Stimulated activated CD4-positive, alpha-beta T cell treated with anti-CD3 and anti-CD28 coated beads, Interleukin-12 subunit alpha, Interleukin-12 subunit beta, amount 100 ng/mL, for 48 hours (primary cell): ENCODE data around the gene PCBD2.
"Not testable (repeated sequence)": the region's sequence is repeated elsewhere in the genome, so short reads cannot be mapped to it uniquely, and the experiment has no call there.

Experiments used
- DNase-seq, 3 donors: peaks; one replicate each; pipeline ENCODE4 v3.0.0-alpha.2; 2020; ENCODE audit warnings: low read depth in 2 of 3, low spot score in 1 of 3

Gene PCBD2

GRCh38 chr5:134904610-134905245, at the start of gene PCBD2:
Gene PCBD2 (plus strand): TSS chr5:134905131. CDS start chr5:134905140, 9 bp downstream.
- DNase-seq, result peak; percentile 84 to 92 (median 90)

GRCh38 chr5:134856465-134856864, 48.5 kb upstream of the PCBD2 start:
- not testable (repeated sequence) for DNase-seq

GRCh38 chr5:134857401-134857800, 47.5 kb upstream of the PCBD2 start:
- DNase-seq, result no peak

- no peak for DNase-seq
These were observed 40.2 kb upstream of the PCBD2 start for GRCh38 chr5:134864707-134865106.

GRCh38 chr5:134873494-134873893, 31.4 kb upstream of the PCBD2 start:
- DNase-seq, result peak in 1 of 3 donors; percentile 24

GRCh38 chr5:134873987-134874830, 30.7 kb upstream of the PCBD2 start, which contains the start of gene TXNDC15:
Gene TXNDC15 (plus strand): TSS chr5:134874371. CDS start chr5:134874428, 57 bp downstream.
- peak; percentile 66 to 76 (median 70) for DNase-seq

- DNase-seq, result peak in 2 of 3 donors; percentile 27 to 30
These were observed 29.9 kb upstream of the PCBD2 start for GRCh38 chr5:134874831-134875655.

- DNase-seq, result no peak
These were observed 27.8 kb upstream of the PCBD2 start for GRCh38 chr5:134877159-134877558.

GRCh38 chr5:134878403-134878802, 26.5 kb upstream of the PCBD2 start:
- DNase-seq, result no peak

- DNase-seq, result no peak
These were observed 25.5 kb upstream of the PCBD2 start for GRCh38 chr5:134879456-134879855.

GRCh38 chr5:134880937-134881336, 24.0 kb upstream of the PCBD2 start:
- not testable (repeated sequence) for DNase-seq

GRCh38 chr5:134881711-134882110, 23.2 kb upstream of the PCBD2 start:
- DNase-seq, result not testable (repeated sequence)

- DNase-seq, result no peak
These were observed 17.3 kb upstream of the PCBD2 start for GRCh38 chr5:134887593-134888159.

GRCh38 chr5:134889335-134889734, 15.6 kb upstream of the PCBD2 start:
- DNase-seq, result no peak

GRCh38 chr5:134891473-134891872, 13.5 kb upstream of the PCBD2 start:
- no peak for DNase-seq

GRCh38 chr5:134892282-134892681, 12.6 kb upstream of the PCBD2 start:
- DNase-seq, result no peak

GRCh38 chr5:134892926-134893325, 12.0 kb upstream of the PCBD2 start:
- no peak for DNase-seq

GRCh38 chr5:134893748-134894505, 11.0 kb upstream of the PCBD2 start:
- DNase-seq, result no peak

GRCh38 chr5:134902071-134902801, 2.7 kb upstream of the PCBD2 start:
- DNase-seq, result no peak
